Suprapubic skin (tissue), 4 donors: ENCODE measurements around the gene CHAF1A.

Source experiments
- EP300 ChIP-seq: sonication (generic); formaldehyde crosslinking; IDR thresholded peaks from one replicate; pipeline ENCODE4 v1.6.1; 2017; ENCODE audit warnings: antibody characterized with exemption
- POLR2A ChIP-seq, 2 donors: fragments of 450-650 bp; IDR thresholded peaks; one replicate each; pipeline ENCODE4 v1.6.1; 2017; ENCODE audit warnings: antibody characterized with exemption in 2 of 2, mild to moderate bottlenecking in 2 of 2, moderate library complexity in 2 of 2
- POLR2AphosphoS5 ChIP-seq, 3 donors: sonication (generic); formaldehyde crosslinking; IDR thresholded peaks; one replicate each; pipeline ENCODE4 v1.6.1; 2017; ENCODE audit warnings: antibody characterized with exemption in 3 of 3
- TF ChIP-seq, protein P1 (sequence below), 2 donors: fragments of 200-600 bp in 1 of 2; fragments of 450-650 bp in 1 of 2; sonication (generic) in 1 of 2; IDR thresholded peaks; one replicate each; pipeline ENCODE4 v1.5.1; 2016 to 2019; ENCODE audit warnings: antibody characterized with exemption in 2 of 2, mild to moderate bottlenecking in 1 of 2, moderate library complexity in 1 of 2

DNA sequence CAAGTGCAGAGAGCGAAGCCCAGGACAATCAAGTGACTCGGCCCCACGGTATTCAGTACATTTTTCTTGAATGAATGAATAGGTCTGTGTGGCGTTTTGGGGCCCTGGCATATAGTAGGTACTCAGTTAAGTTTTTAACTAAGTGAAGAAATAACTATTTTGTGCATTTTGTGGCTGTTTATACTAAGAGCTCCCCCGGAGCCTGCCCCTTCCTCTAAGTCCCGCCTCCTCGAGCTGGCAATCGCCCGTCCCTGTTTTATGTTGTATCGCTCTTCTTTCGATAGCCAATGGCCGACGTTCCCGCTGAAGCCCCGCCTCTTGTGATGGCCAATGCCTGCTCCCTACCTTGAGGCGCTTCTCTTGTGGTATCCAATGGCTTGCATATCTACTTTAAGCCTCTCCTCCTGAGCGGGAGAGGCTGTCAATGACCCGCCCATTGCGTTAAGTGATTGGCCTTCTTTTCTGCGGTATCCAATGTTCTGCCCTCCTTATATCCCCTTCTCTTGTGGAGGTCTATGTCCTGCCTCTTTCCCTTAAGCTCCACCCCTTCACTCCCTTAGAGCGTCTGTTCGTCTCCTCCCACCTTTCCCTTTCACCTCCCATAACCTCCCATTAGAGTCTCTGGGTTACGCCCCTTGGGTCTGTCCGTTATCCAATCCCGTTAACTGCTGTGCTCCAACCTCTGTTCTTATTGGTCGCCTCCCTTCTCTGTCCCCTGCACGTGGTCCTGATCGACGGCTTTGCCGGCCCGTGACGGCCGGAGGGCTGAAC, 69.1 kb downstream of the CHAF1A start:
- TF ChIP-seq, protein P1, sequence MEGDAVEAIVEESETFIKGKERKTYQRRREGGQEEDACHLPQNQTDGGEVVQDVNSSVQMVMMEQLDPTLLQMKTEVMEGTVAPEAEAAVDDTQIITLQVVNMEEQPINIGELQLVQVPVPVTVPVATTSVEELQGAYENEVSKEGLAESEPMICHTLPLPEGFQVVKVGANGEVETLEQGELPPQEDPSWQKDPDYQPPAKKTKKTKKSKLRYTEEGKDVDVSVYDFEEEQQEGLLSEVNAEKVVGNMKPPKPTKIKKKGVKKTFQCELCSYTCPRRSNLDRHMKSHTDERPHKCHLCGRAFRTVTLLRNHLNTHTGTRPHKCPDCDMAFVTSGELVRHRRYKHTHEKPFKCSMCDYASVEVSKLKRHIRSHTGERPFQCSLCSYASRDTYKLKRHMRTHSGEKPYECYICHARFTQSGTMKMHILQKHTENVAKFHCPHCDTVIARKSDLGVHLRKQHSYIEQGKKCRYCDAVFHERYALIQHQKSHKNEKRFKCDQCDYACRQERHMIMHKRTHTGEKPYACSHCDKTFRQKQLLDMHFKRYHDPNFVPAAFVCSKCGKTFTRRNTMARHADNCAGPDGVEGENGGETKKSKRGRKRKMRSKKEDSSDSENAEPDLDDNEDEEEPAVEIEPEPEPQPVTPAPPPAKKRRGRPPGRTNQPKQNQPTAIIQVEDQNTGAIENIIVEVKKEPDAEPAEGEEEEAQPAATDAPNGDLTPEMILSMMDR (IDR thresholded peaks at IDR 0.05), result no peak
- no peak for TF ChIP-seq POLR2A (IDR thresholded peaks at IDR 0.05)
- TF ChIP-seq POLR2AphosphoS5 (IDR thresholded peaks at IDR 0.05), result peak in 1 of 3 donors; percentile 65
- no peak for TF ChIP-seq EP300
